HG02798 (cell line): ENCODE data around the gene FES.
A peak's percentile ranks its signal among the peaks of the same experiment; 100 is the strongest.

ENCODE experiments used
- ATAC-seq: cut with Tn5 transposase; IDR thresholded peaks from one replicate; pipeline ENCODE4 v1.9.1; 2021; ENCODE audit warnings: mild to moderate bottlenecking; ENCODE audit not compliant: unreplicated experiment, poor library complexity

Gene FES

DNA sequence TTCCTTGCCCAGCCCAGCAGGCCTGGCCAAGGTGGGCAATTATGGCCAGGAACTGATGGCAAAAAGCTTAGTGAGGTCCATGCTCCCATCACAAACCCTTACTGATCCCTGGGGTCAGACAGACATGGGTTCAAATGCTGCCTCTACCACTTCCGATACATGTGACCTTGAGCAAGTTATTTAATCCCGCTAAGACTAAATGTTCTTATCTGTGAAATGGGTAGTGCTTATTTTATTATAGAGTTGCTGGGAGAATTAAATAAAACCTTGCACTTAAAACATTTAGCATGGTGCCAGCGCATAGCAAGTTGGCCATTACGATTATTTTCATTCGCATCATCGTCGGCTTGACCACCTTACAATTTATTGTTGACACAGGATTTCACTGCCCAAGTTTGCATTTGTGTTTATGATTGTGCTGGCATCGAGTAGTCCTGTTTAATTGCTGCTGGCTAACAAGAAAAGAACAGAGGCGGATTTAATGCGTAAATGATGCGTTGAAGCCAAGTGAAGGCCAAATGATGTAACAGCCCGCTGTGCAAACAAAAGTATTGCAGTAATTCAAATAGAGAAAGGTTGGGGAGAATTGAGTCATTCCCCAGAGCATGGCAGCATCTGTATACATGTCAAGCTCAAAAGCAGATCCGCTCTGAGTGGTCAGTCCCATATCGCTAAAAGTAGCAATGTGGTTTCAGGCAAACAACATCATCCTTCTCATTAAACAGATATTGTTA is 23.2 kb upstream of the FES start:
- ATAC-seq = no peak

- no peak for ATAC-seq
Observed at GRCh38 chr15:90862487-90862886, 21.8 kb upstream of the FES start.

GRCh38 chr15:90862964-90863778 is 21.1 kb upstream of the FES start:
- no peak for ATAC-seq

GRCh38 chr15:90863987-90864386 is 20.3 kb upstream of the FES start:
- no peak for ATAC-seq

DNA sequence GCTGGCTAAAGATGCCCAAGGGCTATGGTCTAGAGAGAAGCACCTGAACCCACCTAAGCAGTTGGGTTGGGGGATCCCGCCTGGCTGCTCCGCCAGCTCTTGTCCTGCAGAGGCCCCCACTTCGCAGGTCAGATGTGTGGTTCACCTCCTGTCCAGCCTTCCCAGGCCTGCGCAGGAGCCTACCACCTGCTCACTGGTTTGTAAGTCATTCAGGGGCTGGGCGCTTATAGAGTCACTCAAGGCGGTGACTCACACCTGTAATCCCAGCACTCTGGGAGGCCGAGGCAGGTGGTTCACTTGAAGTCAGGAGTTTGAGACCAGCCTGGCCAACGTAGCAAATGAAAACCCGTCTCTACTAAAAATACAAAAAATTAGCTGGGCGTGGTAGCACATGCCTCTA is 19.8 kb upstream of the FES start:
- no peak for ATAC-seq

DNA sequence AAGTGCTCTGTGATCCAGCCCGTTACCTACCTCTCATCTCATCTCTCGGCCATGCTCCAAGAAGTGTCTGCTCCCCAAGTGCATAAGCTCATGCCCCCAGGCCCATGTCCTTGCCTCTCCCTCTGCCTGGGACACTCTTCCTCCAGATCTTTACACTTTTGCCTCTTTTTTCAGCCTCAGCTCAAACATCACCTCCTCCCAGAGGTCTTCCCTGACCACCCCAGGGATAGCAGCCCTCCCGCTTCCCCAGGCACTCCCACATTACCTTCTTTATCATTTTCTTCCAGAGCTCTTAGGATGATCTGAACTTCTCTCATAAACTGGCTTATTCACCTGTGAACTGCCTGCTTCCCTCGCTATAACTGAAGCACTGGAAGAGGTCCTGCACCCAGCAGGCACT is 18.6 kb upstream of the FES start:
- no peak for ATAC-seq

- ATAC-seq = no peak
Observed at GRCh38 chr15:90866161-90866715, 18.1 kb upstream of the FES start.

DNA sequence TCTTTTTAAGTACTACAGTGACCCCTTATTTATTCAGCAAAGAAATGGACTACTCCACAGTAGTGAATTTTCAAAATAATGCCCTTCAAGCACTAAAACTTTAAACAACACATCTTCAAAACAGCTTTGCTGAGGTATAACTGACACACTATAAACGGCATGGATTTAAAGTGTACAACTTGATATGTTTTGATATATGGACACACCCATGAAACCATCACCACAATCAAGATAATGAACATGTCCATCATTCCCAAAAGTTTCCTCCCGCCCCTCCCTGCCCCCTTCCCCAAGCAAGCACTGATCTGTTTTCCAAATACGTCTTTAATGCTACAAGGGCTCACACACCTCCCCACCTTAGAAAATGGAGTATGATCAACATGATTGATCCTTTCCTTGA is 17.5 kb upstream of the FES start:
- no peak for ATAC-seq

GRCh38 chr15:90868261-90868689 is 16.0 kb upstream of the FES start, which contains the start of gene FURIN:
FURIN (plus strand) TSS chr15:90868588; CDS start chr15:90875741, 7,153 bp downstream.
- no peak for ATAC-seq

GRCh38 chr15:90869140-90869541 is 15.2 kb upstream of the FES start:
- no peak for ATAC-seq

GRCh38 chr15:90869601-90870353 is 14.5 kb upstream of the FES start:
- no peak for ATAC-seq

GRCh38 chr15:90870354-90871138 is 13.8 kb upstream of the FES start:
- ATAC-seq = peak; percentile 21

GRCh38 chr15:90871139-90871715 is 13.1 kb upstream of the FES start:
- ATAC-seq = peak; percentile 34

GRCh38 chr15:90871716-90872485 is 12.4 kb upstream of the FES start:
- peak; percentile 32 for ATAC-seq

- peak; percentile 26 for ATAC-seq
Observed at GRCh38 chr15:90872486-90873184, 11.7 kb upstream of the FES start.

- ATAC-seq = no peak
Observed at GRCh38 chr15:90873488-90873997, 10.8 kb upstream of the FES start.

- ATAC-seq = no peak
Observed at GRCh38 chr15:90873998-90874605, 10.2 kb upstream of the FES start.
